CD14-positive monocyte (primary cell): ENCODE data around the gene YWHAB. TPM values are rescaled to one million over a fixed set of nuclear protein-coding genes. Genes with fewer than 3 reads are reported as not detected.

Experiments used
- DNase-seq, 3 donors: peaks; one replicate each; pipeline ENCODE4 v3.0.0-alpha.2; 2011 to 2022
- H2AFZ ChIP-seq: 2 replicates; pipeline ENCODE4 v1.6.0; 2012; ENCODE audit warnings: mild to moderate bottlenecking, low read depth, low read length, inconsistent platforms; ENCODE audit not compliant: insufficient read depth, poor library complexity, severe bottlenecking
- H3K27ac ChIP-seq, 2 donors: 1 replicate in 1 of 2; 2 replicates in 1 of 2; pipeline ENCODE4 v1.5.1; 2012 to 2013; ENCODE audit warnings: low read length in 2 of 2, control low read depth in 1 of 2, inconsistent platforms in 1 of 2, low read depth in 1 of 2, mild to moderate bottlenecking in 1 of 2
- H3K27me3 ChIP-seq, 2 donors: one replicate each; pipeline versions ENCODE4 v1.6.0 to v1.6.1; 2011 to 2013; ENCODE audit warnings: low read length in 2 of 2; ENCODE audit not compliant: control insufficient read depth in 2 of 2, insufficient read depth in 2 of 2
- H3K36me3 ChIP-seq, 2 donors: replicated peaks in 1 of 2; 1 replicate in 1 of 2; 2 replicates in 1 of 2; pipeline versions ENCODE4 v1.5.1 to v1.6.1; 2012 to 2013; ENCODE audit warnings: low read length in 2 of 2, control low read depth in 1 of 2, inconsistent platforms in 1 of 2, mild to moderate bottlenecking in 1 of 2; ENCODE audit not compliant: insufficient read depth in 2 of 2, control insufficient read depth in 1 of 2
- H3K4me1 ChIP-seq, 2 donors: 1 replicate in 1 of 2; 2 replicates in 1 of 2; pipeline versions ENCODE4 v1.5.1 to v1.6.1; 2012 to 2013; ENCODE audit warnings: low read length in 2 of 2, control low read depth in 1 of 2, inconsistent platforms in 1 of 2, mild to moderate bottlenecking in 1 of 2, moderate library complexity in 1 of 2; ENCODE audit not compliant: insufficient read depth in 2 of 2, control insufficient read depth in 1 of 2
- H3K4me2 ChIP-seq: replicated peaks from 2 replicates; pipeline ENCODE3; 2012; ENCODE audit warnings: low read length, moderate library complexity, mild to moderate bottlenecking; ENCODE audit not compliant: poor library complexity, severe bottlenecking; ENCODE audit errors: extremely low read depth
- H3K4me3 ChIP-seq, 3 experiments: fragments of 200-600 bp in 1 of 3; sonication (generic) in 1 of 3; replicated peaks in 1 of 3; 1 replicate in 2 of 3; 2 replicates in 1 of 3; pipeline ENCODE4 v1.5.1; 2011 to 2013; ENCODE audit warnings: low read length in 3 of 3, mild to moderate bottlenecking in 3 of 3, control low read depth in 2 of 3, low read depth in 2 of 3, inconsistent platforms in 1 of 3, moderate library complexity in 1 of 3
- H3K79me2 ChIP-seq: 2 replicates; pipeline ENCODE4 v1.6.0; 2012; ENCODE audit warnings: mild to moderate bottlenecking, control low read depth, inconsistent platforms, low read length, moderate library complexity; ENCODE audit not compliant: insufficient read depth
- H3K9ac ChIP-seq: 2 replicates; pipeline ENCODE4 v1.6.0; 2017; ENCODE audit warnings: low read length, mild to moderate bottlenecking; ENCODE audit not compliant: insufficient read depth, poor library complexity, severe bottlenecking
- H3K9me3 ChIP-seq, 2 donors: replicated peaks in 1 of 2; 1 replicate in 1 of 2; 2 replicates in 1 of 2; pipeline versions ENCODE4 v1.5.1 to v1.6.1; 2012 to 2013; ENCODE audit warnings: low read length in 2 of 2, control low read depth in 1 of 2; ENCODE audit not compliant: control insufficient read depth in 1 of 2, insufficient read depth in 1 of 2
- H4K20me1 ChIP-seq: 2 replicates; pipeline ENCODE4 v1.6.0; 2012; ENCODE audit warnings: mild to moderate bottlenecking, low read length, control low read depth, moderate library complexity; ENCODE audit not compliant: insufficient read depth
- H3K27ac Mint-ChIP-seq, 7 donors: one replicate each; pipeline ENCODE4 v1.8.0; 2020; ENCODE audit warnings: mild to moderate bottlenecking in 7 of 7, mixed read lengths in 7 of 7, moderate library complexity in 6 of 7, inconsistent platforms in 2 of 7
- H3K27me3 Mint-ChIP-seq, 3 donors: one replicate each; pipeline ENCODE4 v1.8.0; 2021 to 2022; ENCODE audit warnings: low read depth in 3 of 3, mild to moderate bottlenecking in 3 of 3, mixed read lengths in 3 of 3, moderate library complexity in 3 of 3, inconsistent platforms in 1 of 3
- H3K36me3 Mint-ChIP-seq, 2 donors: one replicate each; pipeline ENCODE4 v1.8.0; 2020; ENCODE audit warnings: mixed read lengths in 2 of 2, inconsistent platforms in 1 of 2, mild to moderate bottlenecking in 1 of 2
- H3K4me1 Mint-ChIP-seq: one replicate; pipeline ENCODE4 v1.8.0; 2020; ENCODE audit warnings: mild to moderate bottlenecking, mixed read lengths
- H3K4me3 Mint-ChIP-seq, 2 donors: one replicate each; pipeline ENCODE4 v1.8.0; 2020; ENCODE audit warnings: mild to moderate bottlenecking in 2 of 2, mixed read lengths in 2 of 2, moderate library complexity in 1 of 2
- H3K9me3 Mint-ChIP-seq, 7 donors: one replicate each; pipeline ENCODE4 v1.8.0; 2020 to 2022; ENCODE audit warnings: mixed read lengths in 7 of 7, mild to moderate bottlenecking in 6 of 7, moderate library complexity in 6 of 7, inconsistent platforms in 2 of 7
- WGBS: methylation state at CpG from one replicate; pipeline ENCODE4 v1.1.5; 2013; ENCODE audit warnings: missing lambda C conversion rate; ENCODE audit not compliant: insufficient coverage; 5-methylcytosine and 5-hydroxymethylcytosine counted together
- intact Hi-C, 2 donors: fragments of 100-400 bp; cut with micrococcal nuclease; formaldehyde crosslinking; loops; one replicate each; pipeline versions ENCODE4 v1.15.0 to v1.15.1; 2023
- polyA plus RNA-seq, 3 donors: library from polyadenylated mRNA; depleted of rRNA in 1 of 3; unstranded in 2 of 3; stranded (reverse) in 1 of 3; fragments of 300-500 nt in 2 of 3; fragments of >200 nt in 1 of 3; fragmentation: Illumina TruSeq in 2 of 3; gene quantifications; 1 replicate in 2 of 3; 2 replicates in 1 of 3; pipeline ENCODE4 v1.2.3, GENCODE V29; 2012 to 2021
- TF ChIP-seq, protein P1 (sequence below): fragments of 200-600 bp; IDR thresholded peaks from one replicate; pipeline ENCODE4 v1.8.0; 2022; ENCODE audit warnings: antibody characterized with exemption, mild to moderate bottlenecking

YWHAB gene
- polyA plus RNA-seq, 3 donors: 126 to 654 (median 504) TPM

DNA sequence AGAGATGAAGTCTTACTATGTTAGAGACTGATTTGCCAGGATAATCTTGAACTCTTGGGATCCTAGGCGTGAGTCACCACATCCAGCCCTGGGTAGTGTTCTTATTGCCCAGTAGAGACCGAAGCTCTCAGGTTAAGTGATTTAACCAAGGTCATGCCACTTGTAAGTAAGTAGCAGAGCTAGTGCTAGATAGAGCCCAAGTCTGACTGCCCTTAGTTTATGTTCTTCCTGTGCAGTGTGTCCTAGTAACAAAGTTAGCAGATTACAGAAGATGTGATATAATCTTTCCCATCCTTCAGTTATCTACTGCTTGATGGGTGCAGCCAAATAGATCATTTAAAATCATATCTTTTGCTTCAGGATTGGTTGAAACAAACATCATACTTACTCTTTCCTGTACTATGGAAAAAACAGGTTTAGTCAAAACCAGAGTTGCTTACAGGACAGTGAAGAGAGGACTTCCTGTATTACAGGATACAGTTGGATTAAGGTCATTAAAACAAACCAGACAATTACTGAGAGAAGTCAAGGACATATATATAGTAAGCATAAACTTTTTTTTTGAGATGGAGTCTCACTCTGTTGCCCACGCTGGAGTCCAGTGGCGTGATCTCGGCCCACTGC lies 14.8 kb downstream of the YWHAB start:
- TF ChIP-seq, protein P1, sequence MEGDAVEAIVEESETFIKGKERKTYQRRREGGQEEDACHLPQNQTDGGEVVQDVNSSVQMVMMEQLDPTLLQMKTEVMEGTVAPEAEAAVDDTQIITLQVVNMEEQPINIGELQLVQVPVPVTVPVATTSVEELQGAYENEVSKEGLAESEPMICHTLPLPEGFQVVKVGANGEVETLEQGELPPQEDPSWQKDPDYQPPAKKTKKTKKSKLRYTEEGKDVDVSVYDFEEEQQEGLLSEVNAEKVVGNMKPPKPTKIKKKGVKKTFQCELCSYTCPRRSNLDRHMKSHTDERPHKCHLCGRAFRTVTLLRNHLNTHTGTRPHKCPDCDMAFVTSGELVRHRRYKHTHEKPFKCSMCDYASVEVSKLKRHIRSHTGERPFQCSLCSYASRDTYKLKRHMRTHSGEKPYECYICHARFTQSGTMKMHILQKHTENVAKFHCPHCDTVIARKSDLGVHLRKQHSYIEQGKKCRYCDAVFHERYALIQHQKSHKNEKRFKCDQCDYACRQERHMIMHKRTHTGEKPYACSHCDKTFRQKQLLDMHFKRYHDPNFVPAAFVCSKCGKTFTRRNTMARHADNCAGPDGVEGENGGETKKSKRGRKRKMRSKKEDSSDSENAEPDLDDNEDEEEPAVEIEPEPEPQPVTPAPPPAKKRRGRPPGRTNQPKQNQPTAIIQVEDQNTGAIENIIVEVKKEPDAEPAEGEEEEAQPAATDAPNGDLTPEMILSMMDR: no peak
- Histone ChIP-seq H3K4me1 (peaks cover 37 to 41% of the 10 kb centered on the region in 2 donors), H2AFZ (no peak overlapping the region), H3K79me2 (peaks cover 99% of the 10 kb centered on the region), H3K27me3 (no peaks in the 10 kb centered on the region), H4K20me1 (peaks cover 100% of the 10 kb centered on the region), H3K27ac (peak overlapping the region in 1 of 2 donors; percentile 59), H3K9me3 (no peaks in the 10 kb centered on the region), H3K36me3 (peaks cover 44 to 57% of the 10 kb centered on the region in 2 donors), H3K4me2 (no peak overlapping the region), H3K4me3 (no peak overlapping the region), H3K9ac (no peak overlapping the region)
- peaks cover 49 to 65% of the 10 kb centered on the region in 2 donors for H3K36me3 Mint-ChIP-seq
- WGBS: 95% methylated on average over 4 of the region's 5 CpGs
- intact Hi-C loops: no loop called here
- H3K9me3 Mint-ChIP-seq: no peaks in the 10 kb centered on the region
- no peak for DNase-seq
- H3K27ac Mint-ChIP-seq: peak overlapping the region in 2 of 7 donors; percentile 71 to 76
- H3K4me3 Mint-ChIP-seq: no peak overlapping the region
- peaks cover 0 to 1% (median 0%) of the 10 kb centered on the region in 3 donors for H3K27me3 Mint-ChIP-seq
- peaks cover 41% of the 10 kb centered on the region for H3K4me1 Mint-ChIP-seq

DNA sequence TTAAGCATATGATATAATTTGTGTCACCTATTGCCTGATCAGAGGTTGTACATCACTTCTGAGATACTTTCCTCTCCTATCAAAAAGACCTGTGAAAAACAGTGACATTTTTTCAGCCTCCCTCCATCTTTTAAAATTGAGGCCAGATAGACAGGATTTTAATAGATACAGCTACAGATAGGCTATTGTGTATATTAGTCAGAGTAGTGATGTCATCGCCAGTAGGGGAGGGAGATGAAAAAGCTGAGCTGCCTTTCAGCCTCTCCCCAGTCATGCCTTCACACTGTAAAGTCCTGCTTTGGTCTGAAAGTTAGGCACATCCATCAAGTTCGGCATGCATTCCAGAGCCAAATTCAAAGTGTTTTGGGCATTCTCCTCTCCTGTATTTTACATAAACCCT lies 16.5 kb downstream of the YWHAB start:
- no peaks in the 10 kb centered on the region for H3K9me3 Mint-ChIP-seq
- Histone ChIP-seq H4K20me1 (peaks cover 100% of the 10 kb centered on the region), H3K27me3 (no peaks in the 10 kb centered on the region), H3K36me3 (peaks cover 60 to 74% of the 10 kb centered on the region in 2 donors), H3K9ac (no peak overlapping the region), H3K4me3 (no peak overlapping the region), H3K79me2 (peaks cover 84% of the 10 kb centered on the region), H3K9me3 (no peaks in the 10 kb centered on the region), H3K27ac (peak overlapping the region in 1 of 2 donors; percentile 4), H3K4me1 (peaks cover 22 to 24% of the 10 kb centered on the region in 2 donors), H3K4me2 (no peak overlapping the region), H2AFZ (no peak overlapping the region)
- intact Hi-C loops: no loop called here
- no peak overlapping the region for H3K4me3 Mint-ChIP-seq
- WGBS: no CpG with 5 or more reads among the region's 2 CpGs
- DNase-seq: no peak
- peaks cover 64 to 82% of the 10 kb centered on the region in 2 donors for H3K36me3 Mint-ChIP-seq
- TF ChIP-seq, protein P1: no peak
- H3K27ac Mint-ChIP-seq: no peak overlapping the region
- H3K27me3 Mint-ChIP-seq: peaks cover 0 to 1% (median 0%) of the 10 kb centered on the region in 3 donors
- H3K4me1 Mint-ChIP-seq: peaks cover 26% of the 10 kb centered on the region
